Measurements from ENCODE around the gene CALY. TPM values are rescaled to one million over a fixed set of nuclear protein-coding genes. Genes with fewer than 3 reads are reported as not detected.

CALY gene
- polyA plus RNA-seq, 2 of the 4 experiments (the other 2 are of a cell fraction) = 0.30 to 0.63 TPM

GRCh38 chr10:133372507-133372906 is 35.8 kb upstream of the CALY start:
- FAIRE-seq (no peak), ATAC-seq (peak in 1 of 2 experiments; percentile 5; a peak in 1 of 6 replicates), DNase-seq (ENCODE audit: low read depth in 1 of 2, low spot score in 1 of 2) (no peak)
- H3K9me3 ChIP-seq = no peaks in the 10 kb centered on the region
- peak overlapping the region; percentile 90 to 95 for H3K27ac ChIP-seq
- H3K4me3 ChIP-seq = peak overlapping the region; percentile 89
- H3K4me2 ChIP-seq = peak overlapping the region; percentile 81
- TF ChIP-seq CBX2 (IDR thresholded peaks at IDR 0.05; ENCODE audit: borderline replicate concordance, low read depth) (no peak), RFX5 (IDR thresholded peaks at IDR 0.05) (no peak), CBX8 (IDR thresholded peaks at IDR 0.05) (no peak), SREBF2 (IDR thresholded peaks at IDR 0.05) (no peak), NPAS2 (CRISPR knock-in tag; IDR thresholded peaks at IDR 0.05; ENCODE audit: borderline replicate concordance) (no peak), NR3C1 (IDR thresholded peaks at IDR 0.05) (no peak), ZFP36 (IDR thresholded peaks at IDR 0.05; ENCODE audit: borderline replicate concordance, partially characterized antibody) (no peak), FOXS1 (CRISPR knock-in tag; IDR thresholded peaks at IDR 0.05) (no peak)
- ChIA-PET POLR2A (interaction anchor here (1.4 kb wide), 1 partner anchor 11 kb away, joined by 8 read pairs; no protein-coding TSS in a partner anchor), CTCF (no interaction called here)
- 82% methylated on average over 5 of the region's 20 CpGs for WGBS (ENCODE audit: missing lambda C conversion rate)
- peaks cover 13% of the 10 kb centered on the region; the same call in 2 of the 3 replicates for H3K4me1 ChIP-seq

- Histone ChIP-seq H3K27ac (no peak overlapping the region), H3K4me3 (no peak overlapping the region), H3K9me3 (no peaks in the 10 kb centered on the region), H3K4me1 (peaks cover 13% of the 10 kb centered on the region; the same call in 2 of the 3 replicates), H3K4me2 (no peak overlapping the region)
- ChIA-PET CTCF (interaction anchor here (1.6 to 2.3 kb wide), 3 partner anchors 9 to 41 kb away, joined by 3 to 10 read pairs (median 7); no protein-coding TSS in a partner anchor), POLR2A (no interaction called here)
- FAIRE-seq (no peak), ATAC-seq (no peak), DNase-seq (ENCODE audit: low read depth in 1 of 2, low spot score in 1 of 2) (no peak)
- WGBS (ENCODE audit: missing lambda C conversion rate) = 93% methylated on average over 24 of the region's 24 CpGs
- TF ChIP-seq ZFP36 (IDR thresholded peaks at IDR 0.05; ENCODE audit: borderline replicate concordance, partially characterized antibody) (no peak), EHF (CRISPR knock-in tag; IDR thresholded peaks at IDR 0.05) (no peak), PBX3 (IDR thresholded peaks at IDR 0.05) (no peak), MAX (IDR thresholded peaks at IDR 0.05) (no peak), MYC (IDR thresholded peaks at IDR 0.05; ENCODE audit: borderline replicate concordance, low read length) (no peak)
Observed at GRCh38 chr10:133370030-133370786, 33.5 kb upstream of the CALY start.

GRCh38 chr10:133368153-133368552 is 31.5 kb upstream of the CALY start:
- H3K4me3 ChIP-seq = no peak overlapping the region
- FAIRE-seq (no peak), ATAC-seq (no peak), DNase-seq (ENCODE audit: low read depth in 1 of 2, low spot score in 1 of 2) (no peak)
- H3K27ac ChIP-seq = no peak overlapping the region
- 97% methylated on average over 5 of the region's 7 CpGs for WGBS (ENCODE audit: missing lambda C conversion rate)
- ChIA-PET CTCF (interaction anchor here (1.1 to 3.9 kb wide), 3 partner anchors 7 to 39 kb away, joined by 3 to 15 read pairs (median 7); no protein-coding TSS in a partner anchor), POLR2A (interaction anchor here (0.6 kb wide), 1 partner anchor 35 kb away, joined by 4 read pairs; no protein-coding TSS in a partner anchor)
- no peak overlapping the region for H3K4me2 ChIP-seq
- H3K4me1 ChIP-seq = peaks cover 9% of the 10 kb centered on the region; the same call in 2 of the 3 replicates
- no peaks in the 10 kb centered on the region for H3K9me3 ChIP-seq
- TF ChIP-seq HES2 (IDR thresholded peaks at IDR 0.05) (no peak), REST (IDR thresholded peaks at IDR 0.05) (no peak), PHF8 (IDR thresholded peaks at IDR 0.05; ENCODE audit: borderline replicate concordance, low read depth) (no peak), HMGXB4 (CRISPR knock-in tag; IDR thresholded peaks at IDR 0.05; ENCODE audit: borderline replicate concordance) (no peak), TFCP2L1 (CRISPR knock-in tag; IDR thresholded peaks at IDR 0.05) (no peak), RFX5 (IDR thresholded peaks at IDR 0.05) (no peak), JUN (IDR thresholded peaks at IDR 0.05) (no peak), JUNB (IDR thresholded peaks at IDR 0.05) (no peak), ATOH8 (CRISPR knock-in tag; IDR thresholded peaks at IDR 0.05; ENCODE audit: low read depth) (no peak), FOXS1 (CRISPR knock-in tag; IDR thresholded peaks at IDR 0.05) (no peak), ZSCAN20 (CRISPR knock-in tag; IDR thresholded peaks at IDR 0.05) (no peak), CHD4 (IDR thresholded peaks at IDR 0.05; ENCODE audit: borderline replicate concordance) (no peak), EP300 (IDR thresholded peaks at IDR 0.05) (no peak), E2F6 (IDR thresholded peaks at IDR 0.05; ENCODE audit: borderline replicate concordance, low read depth) (no peak)
